PFSK-1 (cell line): ENCODE measurements around the gene SEMA6C.

Experiments used
- POLR2AphosphoS5 ChIP-seq: IDR thresholded peaks from 2 replicates; pipeline ENCODE4 v1.6.1; 2012; ENCODE audit warnings: low read depth, mild to moderate bottlenecking, control low read depth, low read length, moderate library complexity
- TF ChIP-seq, protein P1 (sequence below), 2 experiments: IDR thresholded peaks; 2 replicates each; pipeline versions ENCODE4 v1.6.1 to v1.8.0; 2011 to 2012; ENCODE audit warnings: low read depth in 2 of 2, low read length in 2 of 2, control low read depth in 1 of 2, inconsistent platforms in 1 of 2, mild to moderate bottlenecking in 1 of 2, moderate library complexity in 1 of 2; ENCODE audit not compliant: insufficient read depth in 1 of 2

DNA sequence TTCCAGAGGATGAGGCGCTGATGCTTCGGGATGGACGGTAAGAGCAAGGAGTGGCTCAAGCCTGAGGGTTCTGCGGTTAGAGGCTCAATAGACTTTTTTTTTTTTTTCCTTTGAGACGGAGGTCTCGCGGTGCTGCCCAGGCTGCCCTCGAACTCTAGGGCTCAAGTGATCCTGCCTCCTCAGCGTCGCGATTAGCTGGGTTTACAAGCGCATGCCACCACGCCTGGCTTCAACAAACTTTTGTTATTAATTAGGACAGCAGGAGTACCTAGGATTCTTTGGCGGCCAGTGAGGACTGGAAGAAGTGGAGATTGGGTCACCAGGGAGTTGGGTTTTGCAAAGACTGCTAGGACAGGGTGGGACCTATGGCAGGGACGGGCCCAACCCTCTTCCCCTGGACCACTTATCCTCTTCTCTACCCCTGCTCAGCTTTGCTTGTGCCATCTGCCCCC, 20.1 kb upstream of the SEMA6C start:
- TF ChIP-seq, protein P1, sequence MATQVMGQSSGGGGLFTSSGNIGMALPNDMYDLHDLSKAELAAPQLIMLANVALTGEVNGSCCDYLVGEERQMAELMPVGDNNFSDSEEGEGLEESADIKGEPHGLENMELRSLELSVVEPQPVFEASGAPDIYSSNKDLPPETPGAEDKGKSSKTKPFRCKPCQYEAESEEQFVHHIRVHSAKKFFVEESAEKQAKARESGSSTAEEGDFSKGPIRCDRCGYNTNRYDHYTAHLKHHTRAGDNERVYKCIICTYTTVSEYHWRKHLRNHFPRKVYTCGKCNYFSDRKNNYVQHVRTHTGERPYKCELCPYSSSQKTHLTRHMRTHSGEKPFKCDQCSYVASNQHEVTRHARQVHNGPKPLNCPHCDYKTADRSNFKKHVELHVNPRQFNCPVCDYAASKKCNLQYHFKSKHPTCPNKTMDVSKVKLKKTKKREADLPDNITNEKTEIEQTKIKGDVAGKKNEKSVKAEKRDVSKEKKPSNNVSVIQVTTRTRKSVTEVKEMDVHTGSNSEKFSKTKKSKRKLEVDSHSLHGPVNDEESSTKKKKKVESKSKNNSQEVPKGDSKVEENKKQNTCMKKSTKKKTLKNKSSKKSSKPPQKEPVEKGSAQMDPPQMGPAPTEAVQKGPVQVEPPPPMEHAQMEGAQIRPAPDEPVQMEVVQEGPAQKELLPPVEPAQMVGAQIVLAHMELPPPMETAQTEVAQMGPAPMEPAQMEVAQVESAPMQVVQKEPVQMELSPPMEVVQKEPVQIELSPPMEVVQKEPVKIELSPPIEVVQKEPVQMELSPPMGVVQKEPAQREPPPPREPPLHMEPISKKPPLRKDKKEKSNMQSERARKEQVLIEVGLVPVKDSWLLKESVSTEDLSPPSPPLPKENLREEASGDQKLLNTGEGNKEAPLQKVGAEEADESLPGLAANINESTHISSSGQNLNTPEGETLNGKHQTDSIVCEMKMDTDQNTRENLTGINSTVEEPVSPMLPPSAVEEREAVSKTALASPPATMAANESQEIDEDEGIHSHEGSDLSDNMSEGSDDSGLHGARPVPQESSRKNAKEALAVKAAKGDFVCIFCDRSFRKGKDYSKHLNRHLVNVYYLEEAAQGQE (IDR thresholded peaks at IDR 0.05; ENCODE audit: insufficient read depth in 1 of 2, low read depth in 2 of 2, low read length in 2 of 2): no peak
- no peak for TF ChIP-seq POLR2AphosphoS5
